Mononuclear cell (primary cell): ENCODE results near the gene ERC1. TPM values are rescaled to one million over a fixed set of nuclear protein-coding genes. Genes with fewer than 3 reads are reported as not detected.
"Not testable (repeated sequence)": the region's sequence is repeated elsewhere in the genome, so short reads cannot be mapped to it uniquely, and the experiment has no call there.

Experiments used
- H3K27me3 ChIP-seq: 2 replicates; pipeline ENCODE4 v1.6.0; 2011; ENCODE audit warnings: low read length, control low read depth; ENCODE audit not compliant: insufficient read depth
- H3K4me1 ChIP-seq: 2 replicates; pipeline ENCODE4 v1.5.1; 2011; ENCODE audit warnings: mild to moderate bottlenecking, low read length, control low read depth; ENCODE audit not compliant: insufficient read depth
- H3K4me3 ChIP-seq: 2 replicates; pipeline ENCODE4 v1.5.1; 2011; ENCODE audit warnings: mild to moderate bottlenecking, low read length, moderate library complexity
- H3K9me3 ChIP-seq: 2 replicates; pipeline ENCODE4 v1.5.1; 2011; ENCODE audit warnings: low read depth, mild to moderate bottlenecking, control low read depth, low read length
- total RNA-seq: library from RNA; depleted of rRNA; stranded (reverse); fragments of >200 nt; gene quantifications from one replicate; pipeline ENCODE4 v1.2.3, GENCODE V29; 2012

The ERC1 gene
- total RNA-seq, 1 donor = 30.2 TPM

DNA sequence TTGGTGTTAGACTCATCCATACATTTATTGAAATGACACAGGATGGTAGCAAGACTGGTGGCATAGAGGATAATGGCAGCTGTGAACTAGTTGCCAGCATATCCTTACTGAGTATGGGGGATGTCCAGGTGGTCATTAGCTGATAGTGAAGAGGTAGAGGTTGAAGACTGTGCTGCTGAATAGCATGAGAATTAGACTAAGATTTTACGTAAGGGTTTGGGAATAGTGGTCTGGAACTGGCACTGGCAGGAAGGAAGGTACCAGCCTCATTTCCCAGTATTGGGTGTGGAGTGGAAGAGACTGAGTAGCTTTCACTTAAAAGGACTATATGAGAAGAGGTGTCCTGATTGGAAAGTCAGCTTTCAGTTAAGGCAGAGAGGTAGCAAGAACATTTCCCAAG, 6.5 kb downstream of the ERC1 start:
- H3K9me3 ChIP-seq = no peaks in the 10 kb centered on the region
- H3K4me3 ChIP-seq = no peak overlapping the region
- no peaks in the 10 kb centered on the region for H3K27me3 ChIP-seq
- peaks cover 22% of the 10 kb centered on the region for H3K4me1 ChIP-seq

DNA sequence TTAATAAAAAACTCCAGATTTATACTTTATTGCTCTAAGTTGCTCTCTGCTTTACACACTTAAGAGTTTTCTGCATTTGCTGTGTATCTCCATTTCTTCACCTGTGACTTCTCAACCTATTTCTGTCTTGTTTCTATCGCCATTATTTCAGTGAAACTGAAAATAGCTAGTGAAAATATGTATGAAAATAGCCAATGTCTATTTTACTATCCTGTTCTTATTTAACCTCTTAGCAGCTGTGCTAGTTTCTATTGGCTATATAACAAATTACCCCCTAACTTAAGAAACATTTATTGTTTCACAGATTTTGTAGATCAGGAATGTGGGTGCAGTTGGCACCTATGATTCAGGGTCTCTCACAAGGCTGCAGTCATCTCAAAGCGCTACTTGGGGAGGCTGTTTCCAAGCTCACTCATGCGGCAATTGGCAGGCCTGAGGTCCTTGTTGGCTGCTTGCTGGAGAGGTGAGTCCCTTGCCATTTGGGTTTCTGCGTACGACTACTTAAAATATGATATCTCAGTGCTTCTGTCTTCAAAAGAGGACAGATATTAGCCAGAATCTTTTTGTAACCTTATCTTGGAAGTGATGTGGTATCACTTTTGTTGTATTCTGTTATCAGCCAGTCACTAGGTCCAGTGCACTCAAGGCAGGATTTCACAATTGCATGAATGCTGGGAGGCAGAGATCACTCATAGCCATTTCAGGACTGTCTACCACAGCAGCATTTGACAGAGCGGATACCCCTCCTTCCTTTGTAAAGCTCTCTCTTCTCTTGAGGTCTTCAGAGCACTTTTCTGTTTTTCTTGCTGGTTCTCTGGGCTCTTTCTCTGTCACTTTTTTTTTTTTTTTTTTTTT, 7.2 kb downstream of the ERC1 start:
- H3K4me3 ChIP-seq = no peak overlapping the region
- H3K4me1 ChIP-seq = peaks cover 25% of the 10 kb centered on the region
- no peaks in the 10 kb centered on the region for H3K9me3 ChIP-seq
- no peaks in the 10 kb centered on the region for H3K27me3 ChIP-seq

DNA sequence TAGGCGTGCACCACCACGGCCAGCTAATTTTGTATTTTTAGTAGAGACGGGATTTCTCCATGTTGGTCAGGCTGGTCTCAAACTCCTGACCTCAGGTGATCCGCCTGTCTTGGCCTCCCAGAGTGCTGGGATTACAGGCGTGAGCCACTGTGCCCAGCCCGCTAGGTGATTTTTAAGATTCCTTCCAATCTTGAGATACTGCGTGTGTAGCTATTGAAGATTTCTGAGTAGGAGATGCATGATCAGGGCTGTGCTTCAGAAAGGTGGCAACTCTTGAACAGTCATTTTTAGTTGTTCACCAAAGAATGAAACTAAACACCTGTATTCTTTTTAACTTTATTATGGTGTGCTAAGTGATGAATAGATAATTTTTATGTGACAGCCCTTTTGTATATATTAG, 8.7 kb downstream of the ERC1 start:
- not testable (repeated sequence) for H3K27me3 ChIP-seq, H3K9me3 ChIP-seq, H3K4me3 ChIP-seq
- peaks cover 25% of the 10 kb centered on the region for H3K4me1 ChIP-seq

DNA sequence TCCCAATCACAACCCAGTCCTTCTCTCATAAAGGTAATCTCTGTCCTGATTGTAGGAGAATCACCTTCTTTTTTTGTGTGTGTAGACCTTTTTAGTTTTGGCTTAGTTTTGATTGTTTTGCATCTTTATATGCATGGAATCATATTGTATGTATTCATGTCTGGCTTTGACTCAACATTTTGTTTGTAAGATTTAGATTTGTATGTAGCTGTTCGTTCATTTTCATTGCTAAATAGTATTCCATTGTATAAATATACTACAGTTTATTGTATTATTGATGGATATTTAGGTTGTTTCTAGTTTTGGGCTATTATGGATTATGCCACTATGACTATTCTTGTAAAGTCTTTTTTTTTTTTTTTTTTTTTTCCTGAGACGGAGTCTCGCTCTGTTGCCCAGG, 10.5 kb downstream of the ERC1 start:
- Histone ChIP-seq H3K27me3 (no peaks in the 10 kb centered on the region), H3K4me3 (no peak overlapping the region), H3K9me3 (no peaks in the 10 kb centered on the region), H3K4me1 (peaks cover 8% of the 10 kb centered on the region)

DNA sequence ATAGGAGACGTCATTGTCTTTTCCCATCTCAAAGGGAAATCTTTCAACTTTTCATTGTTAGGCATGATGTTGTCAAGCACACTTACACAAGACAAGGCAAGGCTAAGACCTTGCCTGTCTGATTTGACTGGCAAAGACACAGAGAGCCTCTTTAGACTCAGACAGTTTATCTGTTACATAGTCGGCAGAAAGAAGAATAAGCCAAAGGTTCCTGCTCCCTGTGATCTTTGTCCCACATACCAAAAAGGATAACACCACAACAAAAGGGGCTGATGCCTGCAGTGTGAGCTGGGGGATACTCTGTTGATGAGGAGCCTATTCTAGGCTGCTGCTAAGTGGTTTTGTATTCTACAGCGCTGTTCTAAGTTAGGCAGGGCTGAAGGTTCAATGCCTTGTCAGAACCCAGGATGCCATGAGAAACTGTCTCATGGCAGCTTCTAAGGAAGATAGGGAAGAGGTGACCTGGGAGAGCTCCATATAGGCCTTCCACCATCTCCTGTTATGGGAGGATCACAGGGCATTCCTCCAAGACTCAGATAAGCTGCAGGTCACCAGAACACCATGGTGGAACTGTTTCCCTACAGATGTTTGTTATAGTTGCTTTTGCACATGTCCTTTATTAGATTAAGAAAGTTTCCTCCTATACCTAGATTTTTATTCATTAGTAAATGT, 12.7 kb downstream of the ERC1 start:
- H3K27me3 ChIP-seq = no peaks in the 10 kb centered on the region
- peaks cover 3% of the 10 kb centered on the region for H3K4me1 ChIP-seq
- no peak overlapping the region for H3K4me3 ChIP-seq
- no peaks in the 10 kb centered on the region for H3K9me3 ChIP-seq

DNA sequence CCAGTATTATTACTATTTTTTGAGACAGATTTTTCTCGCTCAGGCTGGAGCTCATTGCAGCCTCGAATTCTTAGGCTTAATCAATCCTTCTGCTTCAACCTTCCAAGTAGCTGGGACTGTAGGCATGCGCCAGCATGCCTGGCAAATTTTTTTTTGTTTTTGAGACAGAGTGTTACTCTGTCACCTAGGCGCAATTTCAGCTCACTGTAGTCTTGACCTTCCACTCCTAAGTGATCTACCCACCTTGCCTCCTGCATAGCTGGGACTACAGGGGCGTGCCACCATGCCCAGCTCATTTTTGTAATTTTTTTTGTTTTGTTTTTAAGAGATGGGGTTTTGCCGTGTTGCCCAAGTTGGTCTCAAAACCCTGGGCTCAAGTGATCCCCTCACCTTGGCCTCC, 15.2 kb downstream of the ERC1 start:
- Histone ChIP-seq H3K27me3 (no peaks in the 10 kb centered on the region), H3K4me3 (no peak overlapping the region), H3K9me3 (no peaks in the 10 kb centered on the region), H3K4me1 (peaks cover 3% of the 10 kb centered on the region)

DNA sequence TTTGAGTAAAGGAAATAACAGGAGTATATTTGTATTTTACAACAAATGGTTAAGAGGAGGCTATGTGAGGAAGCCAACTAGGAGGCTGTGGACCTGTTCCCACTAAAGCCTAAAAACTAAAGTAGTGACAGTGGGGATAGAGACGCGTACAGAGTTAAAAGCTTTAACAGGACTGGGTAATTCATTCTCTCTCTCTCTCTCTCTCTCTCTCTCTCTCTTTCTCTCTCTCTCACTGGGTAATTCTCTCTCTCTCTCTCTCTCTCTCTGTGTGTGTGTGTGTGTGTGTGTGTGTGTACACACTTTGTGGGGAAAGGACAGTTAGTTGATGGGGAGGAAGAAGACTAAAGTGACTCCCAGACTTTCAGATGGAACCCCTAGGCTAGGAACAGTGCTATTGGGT, 16.3 kb downstream of the ERC1 start:
- H3K4me3 ChIP-seq = no peak overlapping the region
- H3K27me3 ChIP-seq = no peaks in the 10 kb centered on the region
- H3K9me3 ChIP-seq = no peaks in the 10 kb centered on the region
- peaks cover 3% of the 10 kb centered on the region for H3K4me1 ChIP-seq

DNA sequence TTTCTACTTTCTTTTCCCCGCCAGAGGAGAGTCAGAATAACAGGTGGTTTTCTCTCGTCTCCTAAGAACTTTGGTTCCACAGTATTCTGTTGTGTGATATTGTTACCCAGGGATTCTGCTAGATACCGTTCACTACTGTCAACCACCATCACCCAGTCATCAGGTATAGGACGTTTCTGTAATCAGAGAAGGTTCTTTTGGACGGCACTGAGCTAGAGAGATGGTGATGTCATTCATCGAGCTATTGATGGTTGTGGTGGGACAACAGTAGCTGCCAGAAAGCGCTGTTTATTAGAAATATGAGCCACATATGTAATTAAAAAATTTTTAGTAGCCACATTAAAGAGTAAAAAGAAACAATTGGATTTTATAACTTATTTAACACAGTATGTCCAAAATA, 17.0 kb downstream of the ERC1 start:
- Histone ChIP-seq H3K27me3 (no peaks in the 10 kb centered on the region), H3K4me3 (no peak overlapping the region), H3K9me3 (no peaks in the 10 kb centered on the region), H3K4me1 (no peaks in the 10 kb centered on the region)

DNA sequence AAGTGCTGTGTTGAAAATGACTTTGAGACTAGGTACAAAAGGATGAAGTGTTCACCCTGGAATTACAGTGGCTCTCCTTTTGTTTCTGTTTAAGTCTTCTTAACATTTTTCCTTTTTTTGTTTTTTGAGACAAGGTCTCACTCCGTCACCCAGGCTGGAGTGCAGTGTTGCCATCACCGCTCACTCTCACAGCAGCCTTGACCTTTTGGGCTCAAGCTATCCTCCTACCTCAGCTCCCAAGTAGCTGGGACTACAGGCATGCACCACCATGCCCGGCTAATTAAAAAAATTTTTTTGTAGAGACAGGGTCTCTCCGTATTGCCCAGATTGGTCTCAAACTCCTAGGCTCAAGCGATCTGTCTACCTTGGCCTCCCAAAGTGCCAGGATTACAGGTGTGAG, 20.1 kb downstream of the ERC1 start:
- H3K27me3 ChIP-seq = no peaks in the 10 kb centered on the region
- H3K4me3 ChIP-seq = no peak overlapping the region
- no peaks in the 10 kb centered on the region for H3K9me3 ChIP-seq
- no peaks in the 10 kb centered on the region for H3K4me1 ChIP-seq

DNA sequence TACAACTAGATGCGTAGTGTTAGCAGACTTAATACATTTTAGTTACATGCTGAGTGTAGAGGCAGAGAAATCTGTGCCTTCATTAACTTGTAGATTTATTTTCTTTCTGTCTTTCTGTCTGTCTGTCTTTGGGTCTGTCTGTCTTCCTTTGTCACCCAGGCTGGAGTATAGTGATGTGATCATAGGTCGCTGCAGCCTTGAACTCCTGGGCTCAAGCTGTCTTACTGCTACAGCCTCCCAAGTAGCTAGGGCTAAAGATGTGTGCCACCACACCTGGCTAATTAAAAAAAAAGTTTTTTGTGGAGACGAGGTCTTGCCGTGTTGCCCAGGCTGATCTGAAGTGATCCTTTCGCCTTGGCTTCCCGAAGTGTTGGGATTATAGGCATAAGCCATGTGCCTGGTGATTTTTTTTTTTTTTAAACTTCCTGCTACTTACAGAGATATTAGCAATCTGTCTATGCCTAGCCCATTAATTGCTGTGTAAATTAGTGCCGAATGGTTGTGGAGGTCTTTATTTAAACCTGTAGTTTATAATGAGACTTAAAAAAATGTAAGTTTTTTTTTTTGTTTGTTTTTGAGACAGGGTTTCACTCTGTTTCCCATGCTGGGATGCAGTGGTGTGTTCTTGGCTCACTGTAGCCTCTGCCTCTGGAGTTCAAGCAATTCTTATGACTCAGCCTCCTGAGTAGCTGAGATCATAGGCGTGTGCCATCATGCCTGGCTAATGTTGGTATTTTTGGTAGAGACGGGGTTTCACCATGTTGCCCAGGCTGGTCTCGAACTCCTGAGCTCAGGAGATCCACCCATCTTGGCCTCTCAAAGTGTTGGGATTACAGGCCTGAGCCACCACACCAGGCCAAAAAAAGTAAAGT, 22.8 kb downstream of the ERC1 start:
- no peaks in the 10 kb centered on the region for H3K4me1 ChIP-seq
- H3K9me3 ChIP-seq = no peaks in the 10 kb centered on the region
- no peaks in the 10 kb centered on the region for H3K27me3 ChIP-seq
- H3K4me3 ChIP-seq = no peak overlapping the region

DNA sequence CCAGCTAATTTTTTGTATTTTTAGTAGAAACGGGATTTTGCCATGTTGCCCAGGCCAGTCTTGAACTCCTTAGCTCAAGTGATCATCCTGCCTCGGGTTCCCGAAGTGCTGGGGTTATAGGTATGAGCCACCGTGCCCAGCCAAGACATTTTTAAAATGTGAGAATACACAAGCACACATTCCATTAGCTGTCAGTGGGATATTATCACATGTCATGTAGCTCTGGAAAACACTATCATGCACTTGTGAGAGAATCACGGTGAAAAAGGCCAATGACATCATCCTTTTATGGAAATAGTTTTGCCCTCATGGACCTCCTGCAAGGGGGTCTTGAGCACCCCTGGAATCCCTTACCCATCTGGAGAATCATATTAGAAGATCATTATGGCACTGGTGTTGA, 28.3 kb downstream of the ERC1 start:
- no peaks in the 10 kb centered on the region for H3K4me1 ChIP-seq
- H3K27me3 ChIP-seq = no peaks in the 10 kb centered on the region
- H3K4me3 ChIP-seq = no peak overlapping the region
- no peaks in the 10 kb centered on the region for H3K9me3 ChIP-seq

DNA sequence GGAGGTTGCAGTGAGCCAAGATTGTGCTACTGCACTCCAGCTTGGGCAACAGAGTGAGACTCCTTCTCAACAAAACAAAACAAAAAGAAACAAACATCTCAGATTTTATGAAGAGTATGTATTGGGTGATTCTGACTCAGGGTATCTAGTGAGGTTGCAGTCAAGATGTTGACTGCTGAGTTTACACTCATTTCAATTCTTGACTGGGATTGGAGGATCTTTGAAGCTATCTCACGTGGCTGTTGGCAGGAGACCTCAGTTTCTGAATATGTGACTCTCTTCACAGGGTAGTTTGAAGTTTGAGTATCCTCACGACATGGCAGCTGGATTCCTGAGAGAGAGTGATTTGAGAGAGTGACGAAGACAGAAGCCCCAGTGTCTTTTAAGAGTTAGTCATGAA, 29.4 kb downstream of the ERC1 start:
- Histone ChIP-seq H3K27me3 (no peaks in the 10 kb centered on the region), H3K9me3 (no peaks in the 10 kb centered on the region), H3K4me1 (no peaks in the 10 kb centered on the region), H3K4me3 (no peak overlapping the region)

DNA sequence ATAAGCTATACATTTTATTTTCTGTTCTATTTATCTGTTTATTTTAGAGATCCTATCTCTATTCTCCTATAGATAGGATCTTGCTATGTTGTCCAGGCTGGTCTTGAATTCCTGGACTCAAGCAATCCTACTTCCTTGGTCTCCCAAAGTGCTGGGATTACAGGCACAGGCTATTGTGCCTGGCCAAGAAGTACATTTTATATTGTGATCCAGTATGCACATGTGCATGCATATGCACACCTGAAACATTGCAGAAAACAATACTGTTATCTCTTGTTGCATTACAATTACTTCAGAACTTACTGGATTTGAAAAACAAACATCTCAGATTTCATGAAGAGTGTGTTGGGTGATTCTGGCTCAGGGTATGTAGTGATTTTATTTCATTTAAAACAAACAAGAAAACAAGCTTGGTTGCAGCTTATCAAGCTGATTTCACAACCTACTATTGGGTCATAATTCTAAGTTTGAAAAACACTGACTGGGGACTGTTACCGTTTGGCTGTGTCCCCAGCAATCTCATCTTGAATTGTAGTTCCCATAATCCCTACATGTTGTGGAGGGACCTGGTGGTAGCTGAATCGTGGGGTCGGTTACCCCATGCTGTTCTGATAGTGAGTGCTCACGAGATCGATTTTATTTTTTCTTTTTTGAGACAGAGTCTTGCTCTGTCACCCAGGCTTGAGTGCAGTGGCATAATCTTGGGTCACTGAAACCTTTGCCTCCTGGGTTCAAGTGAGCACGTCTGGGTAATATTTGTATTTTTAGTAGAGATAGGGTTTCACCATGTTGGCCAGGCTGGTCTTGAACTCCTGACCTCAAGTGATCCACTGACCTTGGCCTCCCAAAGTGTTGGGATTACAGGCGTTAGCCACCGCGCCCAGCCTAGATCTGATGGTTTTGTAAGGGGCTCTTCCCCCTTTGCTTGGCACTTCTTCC, 31.3 kb downstream of the ERC1 start:
- no peaks in the 10 kb centered on the region for H3K4me1 ChIP-seq
- no peak overlapping the region for H3K4me3 ChIP-seq
- no peaks in the 10 kb centered on the region for H3K9me3 ChIP-seq
- no peaks in the 10 kb centered on the region for H3K27me3 ChIP-seq

DNA sequence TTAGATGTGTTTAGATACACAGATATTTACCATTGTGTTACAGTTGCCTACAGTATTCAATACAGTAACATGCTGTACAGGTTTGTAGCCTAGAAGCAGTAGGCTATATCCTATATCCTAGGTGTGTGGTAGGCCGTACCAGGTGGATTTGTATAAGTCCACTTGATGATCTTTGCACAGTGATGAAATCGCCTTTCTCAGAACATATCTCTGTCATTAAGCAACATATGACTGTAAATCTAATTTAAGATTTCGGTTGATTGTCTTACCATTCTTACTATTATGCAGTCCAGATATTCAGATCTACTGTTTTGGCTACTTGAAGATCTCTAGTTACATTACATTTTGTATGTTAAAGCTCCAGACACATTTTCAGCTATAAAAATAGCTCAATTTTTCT, 39.8 kb downstream of the ERC1 start:
- no peaks in the 10 kb centered on the region for H3K9me3 ChIP-seq
- no peaks in the 10 kb centered on the region for H3K4me1 ChIP-seq
- H3K4me3 ChIP-seq = no peak overlapping the region
- no peaks in the 10 kb centered on the region for H3K27me3 ChIP-seq
